GM21529 (cell line): ENCODE data around the gene RAP2A.

Experiments used
- ATAC-seq: cut with Tn5 transposase; IDR thresholded peaks from one replicate; pipeline ENCODE4 v1.9.1; 2021; ENCODE audit not compliant: unreplicated experiment

The RAP2A gene

DNA sequence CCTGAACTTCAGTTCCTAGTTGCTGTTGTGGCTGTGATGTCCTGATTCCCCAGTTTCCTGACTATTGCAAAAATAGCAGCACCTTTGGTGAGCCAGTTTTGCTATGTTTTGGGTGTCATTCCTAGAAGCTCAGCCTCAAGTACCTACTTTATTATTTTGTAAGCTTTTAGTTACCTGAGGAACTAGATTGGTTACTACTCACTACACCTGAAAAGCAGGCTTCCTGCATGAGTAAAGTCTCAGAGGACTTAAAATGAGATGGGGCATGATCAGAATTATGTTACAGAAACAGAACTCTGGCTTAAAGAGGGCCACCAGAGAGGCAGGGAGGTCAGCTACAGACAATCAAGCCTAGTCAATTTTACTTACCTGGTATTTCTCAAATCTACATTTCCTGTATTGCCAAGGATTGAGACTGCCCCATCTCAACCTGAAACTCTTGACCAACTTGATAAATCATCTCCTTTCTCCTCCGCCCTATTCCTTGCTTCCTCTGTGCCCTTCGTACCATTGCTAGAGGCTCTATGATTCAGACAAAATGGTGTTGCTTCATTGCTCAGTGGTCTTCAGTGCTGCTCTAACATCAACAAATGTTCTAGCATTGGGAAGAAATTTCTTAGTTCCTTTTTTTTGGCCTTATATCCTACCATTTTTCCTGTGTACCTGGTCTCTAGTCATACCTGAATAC, 58.9 kb downstream of the RAP2A start:
- ATAC-seq: no peak

DNA sequence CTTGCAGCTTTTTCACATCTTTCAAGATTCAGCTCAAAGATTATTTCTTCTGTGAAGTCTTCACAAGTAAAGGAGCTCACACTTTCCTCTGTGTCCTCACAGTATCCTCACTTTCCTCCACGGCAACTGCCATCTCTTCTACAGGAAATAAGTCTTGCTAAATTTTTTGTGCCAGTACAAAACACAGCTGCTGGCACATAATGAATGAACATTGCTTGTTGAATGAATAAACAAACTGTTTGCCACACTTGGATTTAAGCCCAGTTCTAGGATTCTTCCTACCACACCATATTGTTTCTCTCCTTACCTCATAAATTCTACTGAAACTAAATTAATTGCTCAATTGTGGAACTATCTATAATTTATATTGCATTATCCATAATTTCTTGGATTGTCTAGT, 59.5 kb downstream of the RAP2A start:
- ATAC-seq: no peak

- ATAC-seq: no peak
Measured at GRCh38 chr13:97495678-97496077, 61.7 kb downstream of the RAP2A start.

- no peak for ATAC-seq
Measured at GRCh38 chr13:97496511-97496910, 62.5 kb downstream of the RAP2A start.

DNA sequence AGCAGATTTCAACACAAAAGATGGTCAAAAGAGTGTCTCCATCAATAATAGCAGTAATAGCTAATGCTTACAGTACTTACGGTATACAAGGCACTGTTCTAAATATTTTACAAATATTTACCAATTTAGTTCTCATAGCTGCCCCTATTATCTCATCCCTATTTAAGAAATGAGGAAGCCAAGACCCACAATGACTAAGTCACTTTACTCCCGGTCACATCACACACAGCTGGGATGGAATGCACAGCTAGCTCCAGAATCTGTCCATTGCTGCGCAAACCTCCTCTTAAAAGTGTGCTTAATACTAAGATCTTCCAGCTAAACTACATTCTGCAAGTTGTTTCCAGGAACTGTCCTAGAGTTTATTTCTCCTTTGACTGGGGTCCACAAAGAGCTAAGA, 63.4 kb downstream of the RAP2A start:
- ATAC-seq: no peak

GRCh38 chr13:97498419-97498818, 64.5 kb downstream of the RAP2A start:
- ATAC-seq: no peak

GRCh38 chr13:97499181-97499580, 65.2 kb downstream of the RAP2A start:
- no peak for ATAC-seq

DNA sequence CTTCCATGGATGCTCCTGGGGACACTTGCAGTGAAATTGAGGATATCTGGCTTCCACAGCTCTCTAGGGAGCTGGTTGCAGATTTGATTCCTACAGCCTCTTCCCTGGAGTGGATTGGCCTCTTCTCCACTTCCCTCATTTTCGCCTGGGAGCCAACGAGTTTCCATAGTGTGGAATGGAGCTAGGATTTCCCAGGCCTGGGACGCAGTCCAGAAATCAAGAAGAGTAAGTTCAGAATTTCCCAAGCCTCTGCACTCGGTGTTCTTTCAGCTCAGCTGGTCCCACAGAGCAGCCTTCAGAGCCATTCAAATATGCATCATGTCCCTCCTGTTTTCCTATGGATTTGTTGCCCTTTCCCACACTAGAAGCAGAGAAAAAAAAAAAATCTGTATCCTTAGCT, 68.2 kb downstream of the RAP2A start:
- ATAC-seq: no peak

GRCh38 chr13:97502706-97503105, 68.7 kb downstream of the RAP2A start:
- ATAC-seq: no peak

- ATAC-seq: no peak
Measured at GRCh38 chr13:97505017-97505416, 71.0 kb downstream of the RAP2A start.

- no peak for ATAC-seq
Measured at GRCh38 chr13:97506511-97506910, 72.5 kb downstream of the RAP2A start.

- ATAC-seq: no peak
Measured at GRCh38 chr13:97512732-97513131, 78.8 kb downstream of the RAP2A start.

DNA sequence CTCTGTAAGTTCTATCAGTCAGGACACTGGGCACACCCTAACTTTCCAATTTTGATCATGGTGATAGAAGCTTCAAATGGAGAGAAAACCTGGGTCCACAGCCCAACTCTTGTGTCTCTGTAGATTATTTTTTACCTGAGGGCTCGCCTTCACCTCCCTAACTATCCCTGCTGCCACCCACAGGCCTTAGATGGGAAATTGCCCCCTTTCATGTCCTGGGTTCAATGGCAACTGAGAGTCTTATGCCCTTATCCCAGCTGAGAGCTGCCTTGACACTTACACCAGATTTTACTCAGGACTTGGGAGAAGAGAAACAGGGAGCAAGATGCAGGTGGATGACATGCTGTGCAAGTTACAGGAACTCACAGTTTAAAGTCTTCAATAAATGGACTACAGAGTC, 81.7 kb downstream of the RAP2A start:
- no peak for ATAC-seq

GRCh38 chr13:97517967-97518366, 84.0 kb downstream of the RAP2A start:
- no peak for ATAC-seq
